Kidney glomerular epithelial cell (primary cell): Measurements from ENCODE around the gene TRIM24.
"Not testable (repeated sequence)": the region's sequence is repeated elsewhere in the genome, so short reads cannot be mapped to it uniquely, and the experiment has no call there.

Source experiments
- DNase-seq: peaks from one replicate; lab custom pipeline; 2025; lab: John Stamatoyannopoulos, UW

TRIM24 gene

GRCh38 chr7:138460176-138460648 is at the start of gene TRIM24:
TSS of gene TRIM24 (plus strand) at chr7:138460259. CDS start at chr7:138460549, 290 bp downstream.
- DNase-seq = peak; percentile 94

- DNase-seq = not testable (repeated sequence)
Observed at GRCh38 chr7:138412077-138412476, 48.0 kb upstream of the TRIM24 start.

- DNase-seq = not testable (repeated sequence)
Observed at GRCh38 chr7:138412921-138413320, 47.1 kb upstream of the TRIM24 start.

GRCh38 chr7:138417078-138417700 is 42.9 kb upstream of the TRIM24 start:
- no peak for DNase-seq

- no peak for DNase-seq
Observed at GRCh38 chr7:138417764-138418163, 42.3 kb upstream of the TRIM24 start.

GRCh38 chr7:138418403-138418802 is 41.7 kb upstream of the TRIM24 start:
- DNase-seq = not testable (repeated sequence)

- DNase-seq = no peak
Observed at GRCh38 chr7:138425026-138425425, 35.0 kb upstream of the TRIM24 start.

- no peak for DNase-seq
Observed at GRCh38 chr7:138429577-138430250, 30.3 kb upstream of the TRIM24 start.

GRCh38 chr7:138431517-138431916 is 28.5 kb upstream of the TRIM24 start:
- no peak for DNase-seq

- no peak for DNase-seq
Observed at GRCh38 chr7:138433583-138434443, 26.2 kb upstream of the TRIM24 start.

- no peak for DNase-seq
Observed at GRCh38 chr7:138434597-138435019, 25.5 kb upstream of the TRIM24 start.

- DNase-seq = no peak
Observed at GRCh38 chr7:138435231-138435919, 24.7 kb upstream of the TRIM24 start.

GRCh38 chr7:138436388-138436787 is 23.7 kb upstream of the TRIM24 start:
- DNase-seq = no peak

- no peak for DNase-seq
Observed at GRCh38 chr7:138440460-138440859, 19.6 kb upstream of the TRIM24 start.

GRCh38 chr7:138442822-138443221 is 17.2 kb upstream of the TRIM24 start:
- no peak for DNase-seq

- no peak for DNase-seq
Observed at GRCh38 chr7:138449580-138449979, 10.5 kb upstream of the TRIM24 start.

GRCh38 chr7:138455609-138456008 is 4.5 kb upstream of the TRIM24 start:
- DNase-seq = no peak

- no peak for DNase-seq
Observed at GRCh38 chr7:138456220-138456619, 3.8 kb upstream of the TRIM24 start.

GRCh38 chr7:138458576-138459412 is 1.3 kb upstream of the TRIM24 start:
- no peak for DNase-seq

GRCh38 chr7:138459413-138460175 is 465 bp upstream of the TRIM24 start:
- DNase-seq = peak; percentile 96
